HG03196 (cell line): Measurements from ENCODE around the gene TRAP1.
"Not testable (repeated sequence)": the region's sequence is repeated elsewhere in the genome, so short reads cannot be mapped to it uniquely, and the experiment has no call there.

ENCODE experiments used
- ATAC-seq: cut with Tn5 transposase; IDR thresholded peaks from one replicate; pipeline ENCODE4 v1.9.1; 2021; ENCODE audit not compliant: unreplicated experiment

The TRAP1 gene

DNA sequence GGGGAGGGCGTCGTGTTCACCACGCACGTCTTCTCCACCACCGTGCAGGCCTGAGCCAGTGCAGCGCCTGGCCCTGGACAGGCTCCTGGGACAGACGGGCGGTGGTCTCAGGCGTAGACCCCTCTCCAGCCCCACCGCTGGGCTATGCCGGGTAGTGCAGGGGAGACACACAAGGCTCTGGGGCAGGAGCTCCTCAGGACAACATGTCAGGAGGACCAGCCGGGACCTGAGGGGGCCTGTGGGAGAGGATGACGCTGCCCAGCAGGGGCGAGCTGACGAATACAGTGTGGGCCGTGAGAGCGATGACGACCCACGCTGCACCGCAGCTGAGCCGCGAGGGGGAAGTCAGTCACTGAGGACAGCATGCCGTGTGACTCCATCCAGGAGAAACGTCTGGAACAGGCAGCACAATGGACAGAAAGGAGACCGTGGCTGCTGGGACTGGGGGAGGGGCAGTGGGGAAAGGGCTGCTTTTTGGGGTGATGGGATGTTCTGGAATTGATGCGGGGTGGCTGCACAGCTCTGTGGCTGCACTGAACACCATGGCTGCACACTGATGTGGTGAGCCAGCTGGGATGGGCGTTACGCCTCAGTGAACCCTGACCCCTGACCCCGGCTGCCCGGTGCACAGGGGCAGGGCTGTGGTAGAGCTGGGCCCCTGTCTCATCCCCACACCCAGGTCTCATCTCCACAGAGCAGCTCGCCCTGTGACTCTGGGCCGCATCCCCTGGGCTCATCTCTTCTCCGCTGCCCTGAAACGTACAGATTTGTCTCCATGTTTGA, 42.6 kb downstream of the TRAP1 start:
- no peak for ATAC-seq

DNA sequence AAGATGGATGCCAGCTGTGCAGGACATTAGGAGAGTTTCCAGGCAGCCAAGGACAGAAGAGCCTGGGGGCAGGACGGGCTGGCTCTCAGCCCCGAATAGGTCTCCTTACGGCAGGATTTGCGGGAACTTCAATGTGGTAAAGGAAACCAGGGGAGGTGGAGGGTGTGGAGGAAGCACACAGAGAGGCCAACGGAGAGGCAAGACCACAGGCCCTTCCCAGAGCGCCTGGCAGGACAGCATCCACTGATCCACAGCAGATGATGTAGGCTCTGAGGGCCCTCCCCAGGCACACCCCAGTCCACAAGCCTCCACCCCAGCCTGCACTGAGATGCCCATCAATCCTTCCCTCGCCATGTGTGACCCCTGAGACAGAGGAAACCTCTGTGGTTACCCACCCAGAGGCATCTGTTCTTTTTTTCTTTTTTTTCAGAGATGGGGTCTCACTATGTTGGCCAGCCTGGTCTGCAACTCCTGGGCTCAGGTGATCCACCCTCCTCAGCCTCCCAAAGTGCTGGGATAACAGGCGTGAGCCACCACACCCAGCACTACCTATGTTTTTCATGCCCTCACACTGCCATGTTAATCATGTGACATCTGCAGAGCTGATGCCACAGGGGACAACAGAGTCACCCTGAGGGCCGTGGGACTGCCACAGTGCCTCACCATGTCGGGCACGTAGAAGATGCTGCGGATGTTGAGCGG, 43.5 kb downstream of the TRAP1 start:
- ATAC-seq = no peak

DNA sequence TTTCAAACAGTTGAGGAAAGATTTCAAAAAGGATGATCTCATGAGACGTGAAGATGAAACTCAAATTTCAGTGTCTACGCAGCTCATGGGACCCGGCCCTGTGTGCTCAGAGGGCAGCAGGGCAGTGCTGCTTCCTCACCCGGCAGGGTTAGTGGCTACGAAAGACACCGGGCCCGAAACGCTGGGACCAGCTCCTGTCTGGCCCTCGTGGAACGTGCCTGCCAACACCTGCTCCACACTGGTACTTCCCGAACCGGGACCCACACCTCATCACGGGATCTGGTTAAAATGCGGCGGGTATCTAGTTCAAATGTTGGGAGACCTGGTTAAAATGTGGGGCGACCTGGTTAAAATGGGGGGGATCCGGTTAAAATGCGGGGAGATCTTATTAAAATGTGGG, 44.1 kb downstream of the TRAP1 start:
- ATAC-seq = no peak

DNA sequence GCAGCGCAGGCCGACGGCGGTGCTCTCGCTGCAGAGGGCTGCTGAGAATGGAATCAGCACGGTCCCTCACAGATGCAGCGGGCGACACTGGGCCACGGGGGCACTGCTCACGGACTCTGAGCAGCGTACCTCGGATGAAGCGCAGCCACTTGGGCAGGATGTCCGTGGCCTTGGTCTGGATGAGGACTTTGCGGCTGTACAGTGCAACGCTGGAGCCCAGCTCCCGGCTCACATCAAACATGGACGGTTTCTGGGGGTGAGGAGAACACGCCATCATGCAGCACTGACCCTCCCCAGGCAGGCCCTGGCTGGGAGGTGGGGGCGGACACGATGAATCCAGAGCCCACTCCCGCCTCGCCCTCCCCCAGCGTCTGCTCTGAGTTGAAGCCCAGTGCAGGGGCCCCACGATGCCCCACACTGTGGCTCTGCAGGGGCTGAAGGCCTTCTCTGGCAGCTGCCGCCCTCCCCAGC, 44.7 kb downstream of the TRAP1 start:
- ATAC-seq = no peak

DNA sequence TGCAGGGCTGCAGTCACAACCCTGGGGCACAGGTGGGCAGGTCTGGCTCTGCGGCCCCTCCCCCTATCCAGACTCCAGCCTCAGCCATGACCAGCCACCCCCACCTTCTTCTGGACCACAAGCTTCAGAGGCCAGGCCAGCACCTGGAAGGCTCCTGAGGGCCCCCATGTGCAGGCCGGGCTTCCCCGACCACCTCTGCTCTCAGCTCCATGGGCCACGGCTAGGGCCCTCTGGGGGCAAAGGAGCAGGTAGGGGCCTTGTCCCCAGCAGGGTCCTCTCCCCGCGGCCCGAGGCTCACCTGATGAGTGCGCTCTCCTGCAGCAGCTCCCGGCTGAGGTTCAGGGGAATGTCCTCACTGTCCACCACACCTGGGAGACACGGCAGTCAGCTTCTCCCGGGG, 45.9 kb downstream of the TRAP1 start:
- ATAC-seq = no peak

- no peak for ATAC-seq
Measured at GRCh38 chr16:3670711-3671110, 46.6 kb downstream of the TRAP1 start.

DNA sequence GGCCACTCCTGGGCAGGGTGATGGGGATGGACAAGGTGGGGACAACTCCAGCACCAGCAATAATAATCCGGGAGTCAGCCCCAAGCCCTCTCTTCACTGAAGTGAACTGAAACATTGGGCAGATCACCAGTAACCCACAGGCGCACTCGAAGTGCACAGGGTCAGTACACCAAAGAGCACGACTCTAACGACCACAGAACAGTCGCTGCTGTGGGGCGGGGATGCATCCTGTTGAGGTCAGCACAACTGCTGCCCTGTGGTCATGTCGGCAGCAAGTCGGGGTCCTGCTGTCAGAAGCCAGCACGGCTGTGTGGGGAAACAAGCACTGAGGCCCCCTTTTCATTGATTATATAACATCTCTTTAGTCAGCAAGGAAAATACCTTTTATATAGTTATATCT, 48.2 kb downstream of the TRAP1 start:
- no peak for ATAC-seq

DNA sequence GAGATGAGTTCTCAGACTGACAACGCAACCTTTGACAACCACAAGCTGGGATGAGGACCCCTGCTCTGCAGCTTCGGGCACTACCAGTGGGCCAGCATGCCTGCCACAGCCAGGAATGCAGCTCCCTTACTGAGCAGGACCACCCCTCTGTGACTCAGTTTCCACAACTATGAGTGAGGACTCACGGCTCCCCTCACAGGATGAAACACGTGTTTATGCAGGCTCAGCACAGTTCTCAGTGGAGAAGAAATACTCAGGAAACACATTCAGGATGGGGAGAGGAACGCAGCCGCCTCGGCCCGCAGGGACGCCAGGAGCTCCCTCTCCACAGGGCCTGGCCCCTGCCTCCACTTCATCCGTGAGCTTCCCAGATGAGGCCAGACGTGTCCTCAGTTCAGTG, 48.7 kb downstream of the TRAP1 start:
- ATAC-seq = no peak

- no peak for ATAC-seq
Measured at GRCh38 chr16:3665508-3665907, 51.8 kb downstream of the TRAP1 start.

DNA sequence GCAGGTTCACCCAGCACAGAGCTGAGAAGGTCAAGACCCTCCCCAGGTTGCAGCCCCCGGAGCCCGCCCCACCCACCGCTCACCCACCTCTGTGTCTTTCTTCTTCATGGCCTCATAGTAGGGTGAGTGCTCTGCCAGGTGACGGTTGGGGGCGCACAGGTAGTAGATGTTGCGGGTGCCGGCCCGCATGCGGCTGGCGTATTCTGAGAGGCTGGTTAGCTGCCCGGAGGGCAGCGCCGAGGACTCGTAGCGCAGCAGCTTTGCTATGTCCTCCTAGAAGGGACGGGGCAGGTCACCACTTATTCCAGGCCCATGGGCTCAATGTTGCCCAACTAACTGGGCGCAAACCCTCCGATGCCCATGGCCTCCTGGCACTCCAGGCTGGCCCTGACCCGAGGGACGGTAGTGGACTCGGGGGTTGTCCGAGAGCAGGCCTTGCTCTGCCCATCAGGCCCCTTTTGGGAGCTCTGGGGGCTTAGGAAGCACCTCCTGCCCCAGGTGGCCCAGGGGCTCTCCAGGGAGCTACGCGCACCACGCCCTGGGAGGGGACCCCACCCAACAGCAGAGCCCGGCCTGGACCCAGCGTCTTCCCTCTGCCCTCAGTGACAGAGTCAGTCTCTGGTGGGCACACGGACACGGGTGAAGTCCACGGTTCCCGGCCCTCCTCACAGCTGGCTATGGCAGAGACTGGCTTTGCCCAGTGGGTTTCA, 53.0 kb downstream of the TRAP1 start:
- no peak for ATAC-seq

GRCh38 chr16:3662601-3663000, 54.7 kb downstream of the TRAP1 start:
- ATAC-seq = no peak

DNA sequence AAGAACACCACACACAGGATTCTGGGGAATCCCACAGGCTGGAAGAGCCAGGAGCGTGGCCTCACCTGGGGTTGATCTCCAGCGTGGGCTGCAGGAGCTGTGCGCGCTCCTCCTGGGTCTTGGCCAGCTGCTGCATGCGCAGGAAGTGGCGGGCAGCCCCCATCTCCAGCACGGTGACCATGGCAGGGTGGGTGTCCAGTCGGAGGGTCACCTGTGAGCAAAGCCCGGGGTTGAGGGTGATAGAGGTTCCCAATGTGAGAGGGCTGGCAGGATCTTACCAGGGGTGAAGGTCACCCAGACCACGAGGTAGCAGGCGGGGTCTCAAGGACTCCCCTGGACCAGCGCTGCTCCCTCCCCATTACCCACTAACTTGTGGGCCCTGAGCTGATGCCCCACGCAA, 55.4 kb downstream of the TRAP1 start:
- ATAC-seq = no peak

- no peak for ATAC-seq
Measured at GRCh38 chr16:3661311-3661710, 56.0 kb downstream of the TRAP1 start.

GRCh38 chr16:3659251-3659650, 58.1 kb downstream of the TRAP1 start:
- ATAC-seq = no peak

- no peak for ATAC-seq
Measured at GRCh38 chr16:3656491-3657468, 60.5 kb downstream of the TRAP1 start.

GRCh38 chr16:3656160-3656490, 61.2 kb downstream of the TRAP1 start:
- not testable (repeated sequence) for ATAC-seq

- no peak for ATAC-seq
Measured at GRCh38 chr16:3655396-3656159, 61.7 kb downstream of the TRAP1 start.

DNA sequence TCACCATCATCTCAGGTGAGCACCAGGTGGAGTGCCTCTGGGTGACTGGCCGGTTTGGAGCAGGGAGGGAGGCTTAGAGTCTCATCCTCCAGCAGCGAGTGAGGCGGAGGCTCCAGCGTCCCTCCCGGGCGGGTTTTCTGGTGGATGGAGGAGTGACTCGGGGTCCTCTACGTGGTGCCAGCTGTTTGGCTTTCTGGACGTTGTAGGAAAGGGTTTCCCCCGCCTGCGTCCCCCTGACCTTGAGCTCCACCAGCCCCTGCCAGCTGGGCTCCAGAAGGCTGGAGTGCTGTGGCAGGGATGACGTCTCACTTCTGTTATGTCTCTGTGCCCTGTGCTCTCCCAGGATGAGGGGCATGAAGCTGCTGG, 62.3 kb downstream of the TRAP1 start:
- ATAC-seq = no peak

DNA sequence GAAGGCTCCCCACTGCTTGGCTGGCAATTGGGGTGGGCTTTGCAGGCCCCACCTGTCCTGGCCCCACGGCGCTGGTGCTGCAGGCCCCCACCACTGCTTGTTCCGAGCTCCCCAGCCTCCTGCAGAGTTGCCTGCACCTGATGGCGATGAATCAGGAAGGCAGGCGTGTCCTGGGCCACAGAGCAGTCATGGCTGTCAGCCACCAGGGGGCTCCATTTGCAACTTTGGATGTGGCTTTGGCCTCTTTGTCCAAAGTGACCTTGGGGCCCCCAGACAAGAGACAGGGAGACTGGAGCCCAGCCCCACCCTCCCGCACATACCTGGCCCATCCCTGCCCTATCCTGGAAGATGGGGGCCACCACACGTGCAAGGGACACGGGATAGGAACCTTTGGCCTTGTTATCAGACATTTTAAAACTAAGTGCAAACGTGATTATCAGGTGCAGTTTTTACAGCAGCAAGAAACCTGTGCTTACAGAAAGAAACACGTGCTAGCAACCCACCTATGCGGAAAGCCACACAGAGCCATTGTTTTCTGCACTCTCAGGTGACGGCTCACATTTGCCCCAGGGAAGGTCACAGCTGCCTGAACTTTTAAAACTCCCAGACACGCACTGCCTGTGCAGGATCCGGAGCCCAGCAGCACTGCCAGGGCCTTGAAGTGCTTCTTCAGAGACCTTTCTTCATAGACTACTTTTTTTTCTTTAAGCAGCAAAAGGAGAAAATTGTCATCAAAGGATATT, 62.9 kb downstream of the TRAP1 start, which contains the start of gene DNASE1:
Gene DNASE1 (plus strand): TSS at position 443 of the 743 bp plus-strand sequence. CDS start 683 bp downstream, outside the sequence.
- no peak for ATAC-seq
